Peyer's patch (tissue), 4 donors: Measurements from ENCODE around the gene IDNK. TPM values are rescaled to one million over a fixed set of nuclear protein-coding genes. Genes with fewer than 3 reads are reported as not detected.

Experiments used
- DNase-seq, 3 donors: peaks; one replicate each; pipeline ENCODE4 v3.0.0-alpha.2; 2017 to 2019
- H3K27ac ChIP-seq, 4 donors: fragments of 200-600 bp; sonication (generic); one replicate each; pipeline ENCODE4 v1.5.1; 2016 to 2019
- H3K27me3 ChIP-seq, 2 donors: fragments of 200-600 bp; sonication (generic); one replicate each; pipeline ENCODE4 v1.5.1; 2019
- H3K36me3 ChIP-seq, 3 donors: fragments of 200-600 bp; sonication (generic); one replicate each; pipeline ENCODE4 v1.5.1; 2016 to 2019
- H3K4me1 ChIP-seq, 4 donors: fragments of 200-600 bp; sonication (generic); one replicate each; pipeline ENCODE4 v1.5.1; 2016 to 2019
- H3K4me3 ChIP-seq, 4 donors: fragments of 200-600 bp; sonication (generic); 1 replicate in 3 of 4; 2 replicates in 1 of 4; pipeline ENCODE4 v1.5.1; 2016 to 2019; ENCODE audit warnings: mild to moderate bottlenecking in 1 of 4
- H3K9me3 ChIP-seq, 4 donors: fragments of 200-600 bp; sonication (generic); one replicate each; pipeline ENCODE4 v1.5.1; 2016 to 2019; ENCODE audit warnings: mild to moderate bottlenecking in 1 of 4
- POLR2A ChIP-seq, 2 donors: fragments of 450-650 bp; IDR thresholded peaks; one replicate each; pipeline ENCODE4 v1.5.1; 2017; ENCODE audit warnings: antibody characterized with exemption in 2 of 2, mild to moderate bottlenecking in 2 of 2, moderate library complexity in 2 of 2
- total RNA-seq, 4 donors: library from RNA; depleted of rRNA; stranded (reverse); fragments of >200 nt; gene quantifications; one replicate each; pipeline ENCODE4 v1.1.0, GENCODE V29; 2016
- TF ChIP-seq, protein P1 (sequence below), 6 experiments: fragments of 450-650 bp in 4 of 6; fragments of 200-600 bp in 2 of 6; sonication (generic) in 1 of 6; IDR thresholded peaks; one replicate each; pipeline ENCODE4 v1.5.1; 2017 to 2019; ENCODE audit warnings: antibody characterized with exemption in 6 of 6, mild to moderate bottlenecking in 3 of 6, moderate library complexity in 1 of 6

The IDNK gene
- total RNA-seq, 4 donors from 2014 or later = 9.9 to 14.1 (median 12.1) TPM; not detected in 1

DNA sequence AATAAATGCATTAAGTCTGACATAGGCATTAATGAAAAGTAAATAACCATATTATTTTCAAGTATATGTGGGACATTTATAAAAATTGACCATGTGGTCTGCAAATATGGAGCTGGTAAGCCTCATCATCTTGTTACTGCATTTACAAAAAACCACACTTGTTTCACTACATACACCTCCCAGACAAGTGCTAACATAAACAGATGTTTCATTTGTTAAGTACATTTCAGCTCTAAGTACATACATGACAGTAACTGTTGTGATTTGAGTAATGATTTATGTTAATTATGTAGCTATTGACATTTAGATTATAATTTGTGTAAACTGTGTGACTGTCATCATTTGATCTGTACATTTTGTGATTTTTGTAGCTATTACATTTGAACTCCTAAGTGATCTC is 13.9 kb downstream of the IDNK start:
- DNase-seq = no peak
- Histone ChIP-seq H3K4me3 (no peak overlapping the region), H3K36me3 (no peaks in the 10 kb centered on the region), H3K27ac (no peak overlapping the region), H3K4me1 (no peaks in the 10 kb centered on the region), H3K9me3 (no peaks in the 10 kb centered on the region), H3K27me3 (no peaks in the 10 kb centered on the region)
- TF ChIP-seq, protein P1, sequence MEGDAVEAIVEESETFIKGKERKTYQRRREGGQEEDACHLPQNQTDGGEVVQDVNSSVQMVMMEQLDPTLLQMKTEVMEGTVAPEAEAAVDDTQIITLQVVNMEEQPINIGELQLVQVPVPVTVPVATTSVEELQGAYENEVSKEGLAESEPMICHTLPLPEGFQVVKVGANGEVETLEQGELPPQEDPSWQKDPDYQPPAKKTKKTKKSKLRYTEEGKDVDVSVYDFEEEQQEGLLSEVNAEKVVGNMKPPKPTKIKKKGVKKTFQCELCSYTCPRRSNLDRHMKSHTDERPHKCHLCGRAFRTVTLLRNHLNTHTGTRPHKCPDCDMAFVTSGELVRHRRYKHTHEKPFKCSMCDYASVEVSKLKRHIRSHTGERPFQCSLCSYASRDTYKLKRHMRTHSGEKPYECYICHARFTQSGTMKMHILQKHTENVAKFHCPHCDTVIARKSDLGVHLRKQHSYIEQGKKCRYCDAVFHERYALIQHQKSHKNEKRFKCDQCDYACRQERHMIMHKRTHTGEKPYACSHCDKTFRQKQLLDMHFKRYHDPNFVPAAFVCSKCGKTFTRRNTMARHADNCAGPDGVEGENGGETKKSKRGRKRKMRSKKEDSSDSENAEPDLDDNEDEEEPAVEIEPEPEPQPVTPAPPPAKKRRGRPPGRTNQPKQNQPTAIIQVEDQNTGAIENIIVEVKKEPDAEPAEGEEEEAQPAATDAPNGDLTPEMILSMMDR (IDR thresholded peaks at IDR 0.05) = no peak
- no peak for TF ChIP-seq POLR2A (IDR thresholded peaks at IDR 0.05)

DNA sequence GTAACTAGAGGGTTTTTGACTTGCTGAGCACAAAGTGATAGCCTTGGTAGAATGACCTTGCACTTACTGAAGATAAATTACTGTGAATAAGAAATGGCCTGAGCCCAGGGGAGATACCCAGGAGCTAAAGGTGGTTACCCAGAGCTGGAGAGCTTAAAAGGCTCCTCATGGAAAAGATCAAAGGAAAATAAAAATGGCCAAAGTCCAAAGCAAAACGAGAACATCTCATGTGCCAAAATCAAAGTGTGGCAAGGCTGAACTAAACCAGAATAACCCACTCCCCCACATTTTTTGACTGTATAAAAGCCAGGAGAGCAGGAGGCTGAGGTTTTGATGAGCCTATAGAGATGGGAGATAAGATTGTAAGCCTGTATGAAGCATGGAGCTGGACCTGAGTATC is 14.4 kb downstream of the IDNK start:
- TF ChIP-seq, protein P1 (IDR thresholded peaks at IDR 0.05) = no peak
- no peak for TF ChIP-seq POLR2A (IDR thresholded peaks at IDR 0.05)

DNA sequence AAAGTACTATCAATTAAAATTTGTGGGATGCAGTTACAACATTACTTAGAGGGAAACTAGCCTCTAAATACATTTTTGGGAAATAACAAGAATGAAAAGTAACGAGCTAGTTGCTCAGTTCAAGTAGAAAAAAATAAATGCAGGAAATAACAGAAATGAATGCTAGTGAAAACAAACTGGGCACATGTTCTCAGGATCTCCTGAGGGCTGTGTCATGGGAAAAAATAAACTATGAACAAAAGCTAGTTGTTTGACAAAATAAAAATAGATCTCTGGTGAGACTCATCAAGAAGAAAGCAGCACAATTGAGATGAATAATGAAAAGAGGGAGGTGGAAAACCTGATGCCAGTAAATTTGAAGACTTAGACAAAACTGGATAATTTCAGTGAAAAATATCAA is 16.3 kb downstream of the IDNK start:
- no peaks in the 10 kb centered on the region for H3K4me1 ChIP-seq
- no peak for TF ChIP-seq POLR2A (IDR thresholded peaks at IDR 0.05)
- TF ChIP-seq, protein P1 (IDR thresholded peaks at IDR 0.05) = no peak

More for the DNA sequence above, 14.4 kb downstream of the IDNK start:
- Histone ChIP-seq H3K4me1 (no peaks in the 10 kb centered on the region), H3K36me3 (no peaks in the 10 kb centered on the region), H3K27me3 (no peaks in the 10 kb centered on the region), H3K27ac (no peak overlapping the region), H3K4me3 (no peak overlapping the region), H3K9me3 (no peaks in the 10 kb centered on the region)
- no peak for DNase-seq

DNA sequence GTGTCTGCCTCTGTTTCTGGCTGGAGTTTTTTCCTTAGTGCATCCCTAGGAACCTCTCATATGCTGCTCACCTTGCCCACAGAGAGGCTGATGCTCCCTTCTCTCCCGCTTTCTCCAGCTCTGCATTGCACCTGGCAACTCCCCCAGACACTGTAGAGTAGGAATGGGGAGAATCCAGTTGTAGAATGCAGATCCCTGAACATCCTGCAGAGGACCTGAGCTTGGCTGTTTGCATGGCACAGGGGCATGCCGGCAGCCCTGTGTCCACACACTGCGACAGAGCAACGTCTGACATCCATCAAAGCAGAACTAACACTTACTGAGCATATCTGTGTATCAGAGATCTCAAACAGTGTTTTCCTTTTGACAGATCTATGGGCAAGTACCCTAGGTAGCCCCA is 19.9 kb downstream of the IDNK start:
- H3K27ac ChIP-seq = no peak overlapping the region
- DNase-seq = no peak
- H3K4me3 ChIP-seq = no peak overlapping the region
- H3K4me1 ChIP-seq = no peaks in the 10 kb centered on the region
- H3K36me3 ChIP-seq = no peaks in the 10 kb centered on the region
- H3K27me3 ChIP-seq = no peaks in the 10 kb centered on the region
- H3K9me3 ChIP-seq = no peaks in the 10 kb centered on the region
- TF ChIP-seq POLR2A (IDR thresholded peaks at IDR 0.05) = no peak
- TF ChIP-seq, protein P1 (IDR thresholded peaks at IDR 0.05) = no peak

More for the DNA sequence above, 16.3 kb downstream of the IDNK start:
- Histone ChIP-seq H3K27ac (peak overlapping the region in 1 of 4 donors; percentile 40), H3K36me3 (no peaks in the 10 kb centered on the region), H3K27me3 (no peaks in the 10 kb centered on the region), H3K9me3 (no peaks in the 10 kb centered on the region), H3K4me3 (no peak overlapping the region)
- no peak for DNase-seq

DNA sequence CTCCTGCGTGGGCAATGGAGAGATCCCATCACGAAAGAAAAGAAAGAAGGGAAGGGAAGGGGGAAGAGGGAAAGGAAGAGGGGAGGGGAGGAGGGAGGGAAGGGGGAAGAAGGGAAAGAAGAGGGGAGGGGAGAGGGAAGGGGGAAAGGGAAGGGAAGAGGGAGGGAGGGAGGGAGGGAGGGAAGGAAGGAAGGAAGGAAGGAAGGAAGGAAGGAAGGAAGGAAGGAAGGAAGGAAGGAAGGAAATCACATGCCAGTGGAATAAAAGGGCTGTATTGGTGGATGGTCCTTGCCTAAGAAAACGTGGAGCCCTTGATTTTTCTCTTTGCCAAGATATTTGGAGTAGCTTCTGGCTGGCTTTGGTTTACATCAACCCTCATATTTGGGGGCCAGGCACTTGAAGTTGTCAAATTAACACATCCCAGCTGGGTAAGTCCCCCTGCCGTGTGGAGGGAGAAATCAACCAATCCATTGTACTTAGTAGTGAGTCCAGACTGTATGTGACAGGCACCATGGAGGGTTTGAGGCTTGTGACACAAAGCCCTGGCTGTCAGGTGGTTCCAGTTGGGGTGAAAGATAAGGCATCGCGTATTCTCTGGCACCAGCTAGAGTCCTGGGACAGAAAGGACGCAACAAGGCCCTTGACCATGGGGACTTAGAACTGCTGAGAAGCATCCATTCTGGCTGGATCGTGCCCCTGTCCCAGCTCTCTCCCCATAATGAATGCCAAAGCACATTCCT is 23.7 kb downstream of the IDNK start:
- no peak overlapping the region for H3K4me3 ChIP-seq
- H3K27ac ChIP-seq = no peak overlapping the region
- TF ChIP-seq, protein P1 (IDR thresholded peaks at IDR 0.05) = no peak
- TF ChIP-seq POLR2A (IDR thresholded peaks at IDR 0.05) = no peak
- no peaks in the 10 kb centered on the region for H3K4me1 ChIP-seq
- no peaks in the 10 kb centered on the region for H3K27me3 ChIP-seq
- no peaks in the 10 kb centered on the region for H3K9me3 ChIP-seq
- DNase-seq = no peak
- peaks cover 0 to 7% (median 0%) of the 10 kb centered on the region in 3 donors for H3K36me3 ChIP-seq
